HepG2 (cell line): ENCODE results near the gene CLCN4. TPM values are rescaled to one million over a fixed set of nuclear protein-coding genes. Genes with fewer than 3 reads are reported as not detected.

Experiments used
- ATAC-seq: fragments of 200-7000 bp; cut with Tn5 transposase; 3 replicates; pipeline ENCODE4 v1.9.1; 2020; ENCODE audit warnings: mild to moderate bottlenecking, moderate library complexity
- BruUV-seq: library from RNA; stranded (reverse); fragments of 400-500 nt; replicated peaks from 2 replicates; lab custom pipeline; 2021; lab: Mats Ljungman, UMichigan
- CTCF ChIA-PET: fragments of 300-600 bp; formaldehyde crosslinking; extraction: SDS; loops from one replicate; lab custom pipeline; 2021; ENCODE audit warnings: low total read pairs, inconsistent platforms, low intra/inter-chr PET ratio; lab: Yijun Ruan, JAX
- POLR2A ChIA-PET: fragments of 350-600 bp; sonication (Branson Sonifier 250); formaldehyde crosslinking; loops from one replicate; lab custom pipeline; 2020; ENCODE audit warnings: antibody characterized with exemption, inconsistent platforms; lab: Yijun Ruan, JAX
- DNase-seq: peaks from one replicate; pipeline ENCODE4 v3.0.0-alpha.2; 2015; ENCODE audit warnings: low spot score
- FAIRE-seq: peaks from 3 replicates; lab custom pipeline; 2011; peaks lifted over from hg19 to GRCh38; lab: Jason Lieb, UNC
- H2AFZ ChIP-seq: one replicate; pipeline ENCODE4 v1.6.1; 2011; ENCODE audit warnings: low read length, inconsistent platforms
- H3K27ac ChIP-seq: fragments of 300-600 bp; 3 replicates; pipeline ENCODE4 v1.8.0; 2011; ENCODE audit warnings: mixed run types, mild to moderate bottlenecking, mixed read lengths, low read length, inconsistent platforms; ENCODE audit not compliant: insufficient read depth; ENCODE audit errors: extremely low read length
- H3K27me3 ChIP-seq, 2 experiments: fragments of 200-600 bp in 1 of 2; 2 replicates in 1 of 2; 3 replicates in 1 of 2; pipeline versions ENCODE4 v1.6.0 to v1.8.0; 2011; ENCODE audit warnings: low read length in 2 of 2, mild to moderate bottlenecking in 2 of 2, moderate library complexity in 2 of 2, inconsistent platforms in 1 of 2; ENCODE audit not compliant: insufficient read depth in 2 of 2, control insufficient read depth in 1 of 2
- H3K36me3 ChIP-seq, 2 experiments: fragments of 200-600 bp in 1 of 2; replicated peaks in 1 of 2; 2 replicates in 1 of 2; 3 replicates in 1 of 2; pipeline versions ENCODE4 v1.5.1 to v1.8.0; 2011; ENCODE audit warnings: low read length in 2 of 2, inconsistent platforms in 1 of 2; ENCODE audit not compliant: insufficient read depth in 2 of 2, control insufficient read depth in 1 of 2
- H3K4me1 ChIP-seq: 2 replicates; pipeline ENCODE4 v1.5.1; 2012; ENCODE audit warnings: low read length, inconsistent platforms; ENCODE audit not compliant: insufficient read depth
- H3K4me2 ChIP-seq: 2 replicates; pipeline ENCODE4 v1.6.0; 2011; ENCODE audit warnings: low read depth, low read length, inconsistent platforms
- H3K4me3 ChIP-seq, 3 experiments: fragments of 200-600 bp in 1 of 3; sonication (generic), shearing (Covaris generic) in 1 of 3; replicated peaks in 1 of 3; 2 replicates each; pipeline ENCODE4 v1.5.1; 2011 to 2016; ENCODE audit warnings: low read length in 3 of 3, inconsistent platforms in 2 of 3, low read depth in 2 of 3, mild to moderate bottlenecking in 2 of 3, control low read depth in 1 of 3, mixed read lengths in 1 of 3; ENCODE audit not compliant: insufficient read depth in 1 of 3
- H3K79me2 ChIP-seq: one replicate; pipeline ENCODE4 v1.6.1; 2011; ENCODE audit warnings: low read length, inconsistent platforms; ENCODE audit not compliant: insufficient read depth
- H3K9ac ChIP-seq: 2 replicates; pipeline ENCODE4 v1.6.0; 2011; ENCODE audit warnings: mild to moderate bottlenecking, low read depth, low read length, inconsistent platforms; ENCODE audit not compliant: insufficient read depth
- H3K9me3 ChIP-seq: 2 replicates; pipeline ENCODE4 v1.5.1; 2012; ENCODE audit warnings: mild to moderate bottlenecking, low read length
- H4K20me1 ChIP-seq: 2 replicates; pipeline ENCODE4 v1.6.0; 2011; ENCODE audit warnings: inconsistent platforms, mild to moderate bottlenecking, low read length, moderate library complexity; ENCODE audit not compliant: insufficient read depth
- FOXM1 ChIP-seq: sonication (generic); formaldehyde crosslinking; IDR thresholded peaks from 2 replicates; pipeline ENCODE4 v1.5.0; 2020; ENCODE audit warnings: missing genetic modification reagents
- SNAPC5 ChIP-seq: sonication (generic); formaldehyde crosslinking; IDR thresholded peaks from 2 replicates; pipeline ENCODE4 v1.8.1; 2023; ENCODE audit warnings: mild to moderate bottlenecking, missing genetic modification reagents, borderline replicate concordance
- TAF1 ChIP-seq: sonication (generic); formaldehyde crosslinking; IDR thresholded peaks from 2 replicates; pipeline ENCODE4 v1.4.0; 2020; ENCODE audit warnings: missing genetic modification reagents
- ZBTB40 ChIP-seq, 2 experiments: fragments of 450-650 bp in 1 of 2; sonication (generic) in 1 of 2; formaldehyde crosslinking in 1 of 2; IDR thresholded peaks; 2 replicates each; pipeline versions ENCODE4 v1.6.1 to v1.8.0; 2016 to 2022; ENCODE audit warnings: antibody characterized with exemption in 1 of 2, mild to moderate bottlenecking in 1 of 2, missing genetic modification reagents in 1 of 2
- WGBS: methylation state at CpG from one replicate; pipeline ENCODE4 v1.1.6; 2017; ENCODE audit warnings: low lambda C conversion rate; 5-methylcytosine and 5-hydroxymethylcytosine counted together
- in situ Hi-C: cut with HindIII; loops from 2 replicates; pipeline ENCODE4 v1.10.0; 2017; ENCODE audit warnings: low pct_unique_long_range_greater_than_20kb; ENCODE audit not compliant: extremely low pct_ligation_motif_present
- intact Hi-C: fragments of 100-400 bp; cut with micrococcal nuclease; formaldehyde crosslinking; loops from one replicate; pipeline ENCODE4 v1.10.0; 2022; ENCODE audit not compliant: unreplicated experiment
- polyA plus RNA-seq, 8 experiments: library from polyadenylated mRNA; depleted of rRNA in 3 of 8; stranded (reverse) in 7 of 8; unstranded in 1 of 8; fragments of >200 nt; fragmentation: Illumina TruSeq in 4 of 8; extraction: Trizol in 4 of 8; gene quantifications; 2 replicates each; pipeline versions ENCODE4 v1.2.1 to v1.2.3, GENCODE V29; 2011 to 2016; ENCODE audit warnings: low read depth in 4 of 8, missing spikeins in 1 of 8, mixed read lengths in 1 of 8; ENCODE audit not compliant: insufficient read depth in 1 of 8
- total RNA-seq, 5 experiments: library from RNA; depleted of rRNA; stranded (reverse); fragments of >200 nt; fragmentation: Illumina TruSeq; extraction: Trizol; gene quantifications; 2 replicates each; pipeline ENCODE4 v1.2.3, GENCODE V29; 2016; ENCODE audit warnings: low read depth in 1 of 5

CLCN4 gene
- total and polyA plus RNA-seq, 2 of the 13 experiments (the other 11 are each of a cell fraction or from before 2014, with no cell fraction given), result 1.8 to 2.5 TPM

GRCh38 chrX:10176121-10177003 is 19.6 kb downstream of the CLCN4 start:
- no peaks in the 10 kb centered on the region for H3K9me3 ChIP-seq
- H3K4me1 ChIP-seq, result 0 out of 2 replicates have a peak, but pooled peaks cover 9% of the 10 kb centered on the region
- in situ Hi-C loops (no loop called here), intact Hi-C loops (no loop called here)
- no TSS peak for BruUV-seq
- ATAC-seq, result no peak
- ChIA-PET CTCF (interaction anchor here (1.1 kb wide), 1 partner anchor 57 kb away, joined by 5 read pairs; no protein-coding TSS in a partner anchor), POLR2A (no interaction called here)
- DNase-seq, result no peak
- H2AFZ ChIP-seq, result no peak overlapping the region
- no peaks in the 10 kb centered on the region for H3K79me2 ChIP-seq
- no peak overlapping the region for H3K27ac ChIP-seq
- H3K9ac ChIP-seq, result no peak overlapping the region
- FAIRE-seq, result no peak
- 94% methylated on average over 10 of the region's 16 CpGs for WGBS
- no peaks in the 10 kb centered on the region for H3K27me3 ChIP-seq
- TF ChIP-seq TAF1 (CRISPR knock-in tag) (no peak), FOXM1 (CRISPR knock-in tag) (no peak)
- TF ChIP-seq, all 625 proteins: peak for 0
- Histone ChIP-seq H4K20me1 (no peaks in the 10 kb centered on the region), H3K4me3 (no peak overlapping the region), H3K36me3 (no peaks in the 10 kb centered on the region), H3K4me2 (no peak overlapping the region)

- Histone ChIP-seq H3K27ac (no peak overlapping the region), H3K4me1 (0 out of 2 replicates have a peak, but pooled peaks cover 9% of the 10 kb centered on the region), H3K79me2 (no peaks in the 10 kb centered on the region), H3K9ac (no peak overlapping the region), H2AFZ (no peak overlapping the region), H3K9me3 (no peaks in the 10 kb centered on the region), H3K4me2 (no peak overlapping the region), H3K36me3 (no peaks in the 10 kb centered on the region), H4K20me1 (no peaks in the 10 kb centered on the region), H3K27me3 (no peaks in the 10 kb centered on the region), H3K4me3 (no peak overlapping the region)
- ATAC-seq, result no peak
- 85% methylated on average over 7 of the region's 7 CpGs for WGBS
- intact Hi-C loops, result no loop called here
- in situ Hi-C loops, result no loop called here
- TF ChIP-seq SNAPC5 (no peak), ZBTB40 (IDR thresholded peaks at IDR 0.05) (peak; percentile 59; the same call in 1 of the 2 replicates), ZBTB40 (CRISPR knock-in tag; IDR thresholded peaks at IDR 0.05) (peak; percentile 98)
- no peak for FAIRE-seq
- ChIA-PET CTCF (interaction anchor here (1.1 kb wide), 1 partner anchor 58 kb away, joined by 5 read pairs; no protein-coding TSS in a partner anchor), POLR2A (no interaction called here)
- DNase-seq, result no peak
- BruUV-seq, result no TSS peak
These were observed 20.2 kb downstream of the CLCN4 start for GRCh38 chrX:10177004-10177396.
